Spleen (tissue), 7 donors: ENCODE measurements around the gene GALNT3.

Experiments
- POLR2A ChIP-seq, 3 donors: fragments of 450-650 bp; IDR thresholded peaks; one replicate each; pipeline ENCODE4 v1.5.1; 2017; ENCODE audit warnings: antibody characterized with exemption in 3 of 3, mild to moderate bottlenecking in 1 of 3
- POLR2AphosphoS5 ChIP-seq, 3 donors: sonication (generic); formaldehyde crosslinking; IDR thresholded peaks; one replicate each; pipeline ENCODE4 v1.5.1; 2017; ENCODE audit warnings: antibody characterized with exemption in 3 of 3
- TF ChIP-seq, protein P1 (sequence below), 11 experiments: fragments of 200-600 bp in 7 of 11; fragments of 450-650 bp in 4 of 11; sonication (generic) in 4 of 11; IDR thresholded peaks in 8 of 11; conservative IDR thresholded peaks in 3 of 11; 1 replicate in 7 of 11; 2 replicates in 4 of 11; pipeline versions ENCODE4 v1.4.0 to v1.8.0; 2016 to 2021; ENCODE audit warnings: antibody characterized with exemption in 11 of 11, inconsistent platforms in 4 of 11, mild to moderate bottlenecking in 1 of 11
- donor health status: DM: no; HTN: no; CAD: no; lungs with moderate emphysema.
- donor health status: DM: no; HTN: no; CAD: no.
- donor health status: DM: no; HTN: no; CAD: no.

- TF ChIP-seq, protein P1, sequence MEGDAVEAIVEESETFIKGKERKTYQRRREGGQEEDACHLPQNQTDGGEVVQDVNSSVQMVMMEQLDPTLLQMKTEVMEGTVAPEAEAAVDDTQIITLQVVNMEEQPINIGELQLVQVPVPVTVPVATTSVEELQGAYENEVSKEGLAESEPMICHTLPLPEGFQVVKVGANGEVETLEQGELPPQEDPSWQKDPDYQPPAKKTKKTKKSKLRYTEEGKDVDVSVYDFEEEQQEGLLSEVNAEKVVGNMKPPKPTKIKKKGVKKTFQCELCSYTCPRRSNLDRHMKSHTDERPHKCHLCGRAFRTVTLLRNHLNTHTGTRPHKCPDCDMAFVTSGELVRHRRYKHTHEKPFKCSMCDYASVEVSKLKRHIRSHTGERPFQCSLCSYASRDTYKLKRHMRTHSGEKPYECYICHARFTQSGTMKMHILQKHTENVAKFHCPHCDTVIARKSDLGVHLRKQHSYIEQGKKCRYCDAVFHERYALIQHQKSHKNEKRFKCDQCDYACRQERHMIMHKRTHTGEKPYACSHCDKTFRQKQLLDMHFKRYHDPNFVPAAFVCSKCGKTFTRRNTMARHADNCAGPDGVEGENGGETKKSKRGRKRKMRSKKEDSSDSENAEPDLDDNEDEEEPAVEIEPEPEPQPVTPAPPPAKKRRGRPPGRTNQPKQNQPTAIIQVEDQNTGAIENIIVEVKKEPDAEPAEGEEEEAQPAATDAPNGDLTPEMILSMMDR (IDR thresholded peaks at IDR 0.05 in 8 of 11, conservative IDR thresholded peaks at IDR 0.05 in 3 of 11): no peak
- TF ChIP-seq POLR2A (IDR thresholded peaks at IDR 0.05) (no peak), POLR2AphosphoS5 (IDR thresholded peaks at IDR 0.05) (no peak)
Measured at GRCh38 chr2:165697748-165698443, 96.2 kb downstream of the GALNT3 start.
